Suprapubic skin (tissue), 4 donors: ENCODE results near the gene GCNT1.

Experiments used
- EP300 ChIP-seq: sonication (generic); formaldehyde crosslinking; IDR thresholded peaks from one replicate; pipeline ENCODE4 v1.6.1; 2017; ENCODE audit warnings: antibody characterized with exemption
- POLR2A ChIP-seq, 2 donors: fragments of 450-650 bp; IDR thresholded peaks; one replicate each; pipeline ENCODE4 v1.6.1; 2017; ENCODE audit warnings: antibody characterized with exemption in 2 of 2, mild to moderate bottlenecking in 2 of 2, moderate library complexity in 2 of 2
- POLR2AphosphoS5 ChIP-seq, 3 donors: sonication (generic); formaldehyde crosslinking; IDR thresholded peaks; one replicate each; pipeline ENCODE4 v1.6.1; 2017; ENCODE audit warnings: antibody characterized with exemption in 3 of 3
- TF ChIP-seq, protein P1 (sequence below), 2 donors: fragments of 200-600 bp in 1 of 2; fragments of 450-650 bp in 1 of 2; sonication (generic) in 1 of 2; IDR thresholded peaks; one replicate each; pipeline ENCODE4 v1.5.1; 2016 to 2019; ENCODE audit warnings: antibody characterized with exemption in 2 of 2, mild to moderate bottlenecking in 1 of 2, moderate library complexity in 1 of 2

DNA sequence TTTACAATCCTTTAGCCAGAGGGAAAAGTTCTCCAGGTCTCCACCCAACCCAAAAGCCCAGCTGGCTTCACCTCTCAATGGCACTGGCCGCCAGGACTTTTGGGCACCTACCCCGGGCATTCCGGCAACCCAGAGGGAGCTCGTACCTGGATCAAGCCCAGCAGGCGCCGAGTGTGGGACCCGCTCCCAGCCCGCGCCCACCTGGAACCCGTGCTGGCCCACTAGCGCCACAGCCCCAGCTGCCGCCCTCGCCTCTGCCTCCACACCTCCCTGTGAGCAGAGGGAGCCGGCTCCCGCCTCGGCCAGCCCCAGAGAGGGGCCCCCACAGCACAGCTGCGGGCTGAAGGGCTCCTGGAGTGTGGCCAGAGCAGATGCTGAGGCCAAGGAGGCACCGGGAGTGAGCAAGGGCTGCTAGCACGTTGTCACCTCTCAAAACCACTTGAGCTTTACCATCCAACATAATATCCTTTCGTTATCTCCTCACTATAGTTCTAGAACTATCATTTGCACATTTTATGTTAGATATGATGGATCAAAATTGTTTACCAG, 69.7 kb downstream of the GCNT1 start:
- TF ChIP-seq, protein P1, sequence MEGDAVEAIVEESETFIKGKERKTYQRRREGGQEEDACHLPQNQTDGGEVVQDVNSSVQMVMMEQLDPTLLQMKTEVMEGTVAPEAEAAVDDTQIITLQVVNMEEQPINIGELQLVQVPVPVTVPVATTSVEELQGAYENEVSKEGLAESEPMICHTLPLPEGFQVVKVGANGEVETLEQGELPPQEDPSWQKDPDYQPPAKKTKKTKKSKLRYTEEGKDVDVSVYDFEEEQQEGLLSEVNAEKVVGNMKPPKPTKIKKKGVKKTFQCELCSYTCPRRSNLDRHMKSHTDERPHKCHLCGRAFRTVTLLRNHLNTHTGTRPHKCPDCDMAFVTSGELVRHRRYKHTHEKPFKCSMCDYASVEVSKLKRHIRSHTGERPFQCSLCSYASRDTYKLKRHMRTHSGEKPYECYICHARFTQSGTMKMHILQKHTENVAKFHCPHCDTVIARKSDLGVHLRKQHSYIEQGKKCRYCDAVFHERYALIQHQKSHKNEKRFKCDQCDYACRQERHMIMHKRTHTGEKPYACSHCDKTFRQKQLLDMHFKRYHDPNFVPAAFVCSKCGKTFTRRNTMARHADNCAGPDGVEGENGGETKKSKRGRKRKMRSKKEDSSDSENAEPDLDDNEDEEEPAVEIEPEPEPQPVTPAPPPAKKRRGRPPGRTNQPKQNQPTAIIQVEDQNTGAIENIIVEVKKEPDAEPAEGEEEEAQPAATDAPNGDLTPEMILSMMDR (IDR thresholded peaks at IDR 0.05) = no peak
- TF ChIP-seq EP300 (no peak), POLR2A (IDR thresholded peaks at IDR 0.05) (no peak), POLR2AphosphoS5 (IDR thresholded peaks at IDR 0.05) (no peak)
